Glomerular visceral epithelial cell (primary cell): ENCODE data around the gene DOHH.

ENCODE experiments used
- DNase-seq: peaks from one replicate; pipeline ENCODE4 v3.0.0-alpha.2; 2016; ENCODE audit errors: extremely low spot score

Gene DOHH

DNA sequence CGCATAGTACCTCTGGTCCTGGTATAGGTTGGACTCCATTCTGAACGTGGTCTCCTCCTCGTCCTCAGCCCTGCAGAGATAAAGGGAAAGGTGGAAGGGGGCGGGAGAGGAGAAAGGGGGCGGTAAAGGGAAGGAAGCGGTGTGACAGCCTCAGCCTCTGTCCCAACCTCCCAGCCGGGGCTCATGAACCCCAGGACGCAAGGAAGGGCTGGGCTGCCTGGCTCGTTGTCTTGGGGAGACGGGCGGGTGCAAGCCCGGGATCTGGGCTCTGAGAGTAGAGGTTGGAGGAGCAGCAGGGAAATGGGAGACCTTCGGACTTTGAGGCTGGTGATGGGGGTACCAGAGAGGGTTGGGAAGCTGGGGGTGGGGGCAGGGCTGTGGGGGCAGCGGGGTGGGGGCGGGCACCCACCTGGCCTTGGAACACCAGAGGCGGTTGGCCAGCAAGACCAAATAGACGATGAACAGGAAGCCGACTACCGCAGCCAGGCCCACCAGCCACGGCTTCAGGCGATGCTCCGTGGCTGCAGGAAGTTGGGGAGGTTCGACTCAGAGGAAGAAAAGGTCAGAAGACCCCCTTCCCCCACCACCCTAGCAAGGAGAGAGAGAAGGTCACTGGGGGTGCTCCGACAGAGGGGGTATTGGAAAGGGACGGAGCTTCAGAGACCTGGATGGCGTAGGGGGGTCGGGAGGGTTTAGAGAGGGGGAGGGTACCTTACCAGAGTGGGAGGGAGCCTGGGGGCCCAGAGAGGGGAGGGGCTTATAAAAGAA lies 21.9 kb downstream of the DOHH start:
- no peak for DNase-seq

DNA sequence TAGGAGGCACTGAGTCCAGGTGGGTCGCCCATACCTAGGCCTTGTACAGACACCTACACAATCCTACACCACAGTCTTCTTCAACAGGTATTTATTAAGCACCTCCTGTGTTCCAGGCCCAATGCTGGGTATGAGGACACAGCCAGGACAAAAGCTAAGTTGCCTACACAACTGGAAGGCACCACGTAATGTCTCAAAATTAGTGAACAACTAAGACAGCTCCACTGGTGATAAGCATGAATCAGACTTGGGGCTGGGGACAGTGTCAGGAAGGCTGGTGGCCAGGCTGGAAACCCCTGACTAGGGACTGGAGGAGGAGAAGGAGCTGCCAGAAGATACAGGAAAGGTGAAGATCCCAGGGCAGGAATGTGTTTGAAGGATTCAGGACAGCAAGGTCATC lies 22.5 kb downstream of the DOHH start:
- DNase-seq: no peak

DNA sequence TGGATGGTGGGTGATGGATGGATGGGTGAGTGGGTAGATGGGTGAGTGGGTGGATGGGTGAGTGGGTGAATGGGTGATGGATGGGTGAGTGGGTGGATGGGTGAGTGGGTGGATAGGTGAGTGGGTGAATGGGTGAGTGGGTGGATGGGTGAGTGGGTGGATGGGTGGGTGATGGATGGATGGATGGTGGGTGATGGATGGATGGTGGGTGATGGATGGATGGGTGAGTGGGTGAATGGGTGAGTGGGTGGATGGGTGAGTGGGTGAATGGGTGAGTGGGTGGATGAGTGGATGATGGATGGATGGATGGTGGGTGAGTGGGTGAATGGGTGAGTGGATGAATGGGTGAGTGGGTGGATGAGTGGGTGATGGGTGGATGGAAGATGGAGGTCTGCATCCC lies 23.0 kb downstream of the DOHH start:
- no peak for DNase-seq

DNA sequence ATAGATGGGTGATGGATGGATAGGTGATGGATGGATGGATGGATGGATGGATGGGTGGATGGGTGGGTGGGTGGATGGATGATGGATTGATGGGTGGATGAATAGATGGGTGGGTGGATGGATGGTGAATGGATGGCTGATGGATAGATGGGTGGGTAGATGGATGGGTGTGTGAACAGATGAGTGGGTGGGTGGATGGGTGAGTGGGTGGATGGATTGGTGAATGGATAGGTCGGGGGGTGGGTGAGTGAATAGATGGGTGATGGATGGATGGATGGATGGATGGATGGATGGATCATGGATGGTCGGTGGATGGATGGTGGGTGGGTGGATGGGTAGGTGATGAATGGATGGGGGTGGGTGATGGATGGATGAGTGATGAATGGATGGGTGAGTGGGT lies 23.6 kb downstream of the DOHH start:
- no peak for DNase-seq

DNA sequence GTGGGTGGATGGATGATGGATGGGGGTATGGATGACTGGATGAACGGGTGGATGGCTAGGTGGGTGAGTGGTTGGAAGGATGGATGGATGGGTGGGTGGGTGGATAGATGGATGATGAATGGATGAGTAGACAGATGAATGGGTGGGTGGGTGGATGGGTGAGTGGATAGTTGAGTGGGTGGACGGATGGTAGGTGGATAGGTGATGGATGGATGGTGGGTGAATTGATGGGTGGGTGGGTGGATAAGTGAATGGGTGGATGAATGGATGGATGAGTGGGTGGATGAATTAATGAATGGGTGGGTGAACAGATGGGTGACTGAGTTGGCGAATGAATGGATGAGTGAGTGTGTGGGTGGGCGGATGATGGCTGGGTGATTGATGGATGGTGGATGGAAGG lies 25.0 kb downstream of the DOHH start:
- DNase-seq: no peak

DNA sequence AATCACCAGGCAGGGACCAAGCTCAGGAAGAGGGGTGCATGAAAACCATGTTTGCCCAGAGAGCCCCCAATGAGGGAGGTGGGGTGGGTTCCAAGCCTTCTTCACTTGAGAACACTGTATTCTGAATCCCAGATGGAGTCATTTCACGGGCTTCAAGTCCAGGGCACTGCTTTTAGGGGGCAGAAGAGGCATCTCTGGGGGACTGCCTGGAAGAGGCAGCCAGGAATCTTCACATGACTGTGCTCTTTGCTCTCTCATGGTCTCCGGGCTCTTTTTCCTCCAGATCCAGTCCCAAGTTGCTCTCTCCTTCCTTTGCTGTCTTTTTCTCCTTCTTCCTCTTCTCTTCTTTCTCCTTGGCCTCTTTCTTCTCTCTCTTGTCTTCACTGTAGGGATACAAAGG lies 25.9 kb downstream of the DOHH start:
- no peak for DNase-seq

DNA sequence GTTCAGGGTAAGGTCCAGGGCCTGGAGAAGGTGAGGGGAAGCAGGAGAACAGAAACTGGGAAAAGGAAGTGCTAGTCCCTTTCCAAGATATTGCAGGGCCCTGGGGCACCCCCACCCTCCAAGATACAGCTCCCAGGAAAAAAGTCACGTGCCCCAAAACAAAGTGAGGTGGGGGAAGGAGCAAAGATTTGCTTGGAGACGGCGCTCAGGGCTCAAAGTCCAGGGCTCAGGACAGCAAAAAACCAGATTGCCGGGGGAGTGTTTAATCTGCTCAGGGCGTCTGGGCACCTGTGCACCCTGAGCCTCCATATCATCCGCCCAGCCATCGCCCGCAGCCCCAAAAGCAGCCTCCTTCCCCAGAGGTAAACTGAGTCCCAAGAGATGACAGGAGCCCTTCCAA lies 26.5 kb downstream of the DOHH start:
- DNase-seq: no peak

DNA sequence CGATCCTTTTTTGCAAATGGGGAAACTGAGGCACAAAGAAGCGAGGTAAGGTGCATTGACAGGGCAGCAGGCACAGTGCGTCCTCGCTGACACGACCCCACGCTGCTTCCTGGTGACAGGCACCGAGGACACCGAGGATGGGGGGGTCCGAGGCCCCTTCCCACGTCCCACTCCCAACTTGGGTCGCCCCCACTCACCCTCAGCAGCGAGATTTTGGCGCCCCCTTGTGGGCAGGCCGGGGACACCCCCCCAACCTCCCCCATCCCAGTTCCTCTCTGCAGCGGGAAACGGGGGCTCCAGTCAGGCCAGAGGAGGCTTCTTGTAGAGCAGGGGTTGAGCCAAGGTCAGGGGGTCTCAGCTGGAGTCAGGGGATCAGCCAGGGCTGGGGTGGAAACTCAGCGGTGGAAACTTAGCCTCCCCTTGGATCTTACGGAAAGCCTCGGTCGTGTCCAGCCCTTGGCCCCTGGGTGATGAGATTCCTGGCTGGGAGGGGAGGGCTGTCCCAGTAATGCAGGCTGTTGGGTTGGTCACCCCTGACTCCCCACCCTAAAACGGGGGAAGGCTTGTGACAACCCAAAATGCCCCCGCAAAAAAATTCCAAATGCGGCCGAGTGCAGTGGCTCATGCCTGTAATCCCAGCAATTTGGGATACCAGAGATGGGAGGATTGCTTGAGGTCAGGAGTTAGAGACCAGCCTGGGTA lies 28.4 kb downstream of the DOHH start:
- no peak for DNase-seq

DNA sequence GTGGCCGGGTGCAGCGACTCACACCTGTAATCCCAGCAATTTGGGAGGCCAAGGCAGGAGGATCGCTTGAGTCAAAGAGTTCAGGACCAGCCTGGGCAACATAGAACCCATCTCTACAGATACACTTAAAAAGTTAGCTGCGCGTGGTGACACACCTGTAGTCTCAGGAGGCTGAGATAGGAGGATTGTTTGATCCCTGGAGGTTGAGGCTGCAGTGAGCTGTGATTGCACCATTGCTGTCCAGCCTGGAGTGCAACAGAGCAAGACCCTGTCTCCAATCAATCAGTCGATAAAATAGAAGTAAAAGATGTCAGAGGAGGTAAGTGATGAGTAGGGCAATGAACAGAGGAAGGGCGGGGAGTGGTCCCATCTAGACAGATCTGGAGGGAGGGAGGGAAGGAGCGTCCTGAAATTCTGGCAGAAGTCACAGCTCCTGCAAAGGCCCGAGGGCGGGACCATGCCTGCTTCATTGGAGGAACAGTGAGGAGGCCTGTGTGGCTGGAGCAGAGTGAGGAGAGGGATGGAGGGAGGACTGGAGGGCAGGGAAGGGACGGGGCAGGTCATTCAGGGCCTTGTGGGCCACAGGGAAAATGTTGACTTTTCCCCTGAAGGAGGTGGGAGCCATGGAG lies 29.9 kb downstream of the DOHH start:
- no peak for DNase-seq

DNA sequence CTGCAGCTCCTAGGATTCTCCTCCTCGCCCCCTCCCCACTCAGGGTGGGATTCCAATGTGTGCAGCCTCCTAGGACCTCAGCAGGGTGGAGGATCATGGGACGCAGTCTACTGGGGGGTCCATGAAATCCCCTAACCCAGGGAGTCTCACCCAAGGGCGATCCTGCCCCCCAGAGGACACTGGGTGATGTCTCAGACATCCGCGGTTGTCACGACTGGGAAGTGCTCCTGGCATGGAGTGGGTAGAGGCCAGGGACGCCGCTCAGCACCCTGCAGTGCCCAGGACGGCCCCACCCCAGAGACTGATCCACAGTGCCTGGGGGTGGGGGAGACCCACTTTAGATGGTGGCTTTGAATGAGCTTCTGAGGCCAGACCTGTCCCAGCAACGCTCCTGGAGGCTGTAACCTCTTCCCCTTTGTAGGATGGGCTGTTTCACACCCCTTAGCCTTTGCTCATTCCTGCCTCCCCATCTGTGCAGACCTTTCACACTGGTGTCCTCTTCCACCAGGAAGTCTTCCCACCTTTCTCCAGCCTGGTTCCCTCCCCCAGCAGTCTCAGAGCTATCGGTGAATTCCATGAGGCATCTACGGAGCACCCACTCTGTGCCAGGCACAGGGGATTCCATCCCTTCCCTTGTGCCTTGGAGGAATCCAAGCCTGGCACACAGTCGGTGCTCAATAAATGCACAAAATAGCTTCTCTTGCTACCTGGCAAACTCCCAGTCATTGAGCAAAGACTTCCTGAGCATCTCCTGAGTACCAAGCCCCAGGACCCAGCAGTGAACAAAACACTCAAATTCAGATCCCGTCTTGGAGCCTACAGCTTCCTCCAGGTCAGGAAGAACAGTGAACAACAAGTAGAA lies 30.6 kb downstream of the DOHH start:
- no peak for DNase-seq

DNA sequence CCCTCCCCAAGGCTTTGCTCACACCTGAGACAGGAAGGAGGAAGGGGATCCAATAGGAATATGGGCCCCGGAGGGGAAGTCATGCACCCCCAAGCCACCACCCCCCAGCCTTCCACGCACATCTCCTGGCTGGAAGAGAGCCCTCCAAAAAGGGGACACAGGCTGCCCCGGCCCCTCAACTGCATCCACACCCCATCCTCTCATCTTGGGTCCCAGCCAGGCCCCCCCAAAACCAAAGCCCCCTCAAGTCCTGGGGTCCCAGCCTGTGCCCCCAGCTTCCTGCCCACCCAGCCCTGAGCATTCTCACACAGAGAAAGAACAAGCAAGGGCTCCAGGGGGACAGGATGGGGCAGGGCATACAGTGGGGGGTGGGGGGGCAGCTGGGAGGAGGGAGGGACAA lies 32.3 kb downstream of the DOHH start:
- no peak for DNase-seq

DNA sequence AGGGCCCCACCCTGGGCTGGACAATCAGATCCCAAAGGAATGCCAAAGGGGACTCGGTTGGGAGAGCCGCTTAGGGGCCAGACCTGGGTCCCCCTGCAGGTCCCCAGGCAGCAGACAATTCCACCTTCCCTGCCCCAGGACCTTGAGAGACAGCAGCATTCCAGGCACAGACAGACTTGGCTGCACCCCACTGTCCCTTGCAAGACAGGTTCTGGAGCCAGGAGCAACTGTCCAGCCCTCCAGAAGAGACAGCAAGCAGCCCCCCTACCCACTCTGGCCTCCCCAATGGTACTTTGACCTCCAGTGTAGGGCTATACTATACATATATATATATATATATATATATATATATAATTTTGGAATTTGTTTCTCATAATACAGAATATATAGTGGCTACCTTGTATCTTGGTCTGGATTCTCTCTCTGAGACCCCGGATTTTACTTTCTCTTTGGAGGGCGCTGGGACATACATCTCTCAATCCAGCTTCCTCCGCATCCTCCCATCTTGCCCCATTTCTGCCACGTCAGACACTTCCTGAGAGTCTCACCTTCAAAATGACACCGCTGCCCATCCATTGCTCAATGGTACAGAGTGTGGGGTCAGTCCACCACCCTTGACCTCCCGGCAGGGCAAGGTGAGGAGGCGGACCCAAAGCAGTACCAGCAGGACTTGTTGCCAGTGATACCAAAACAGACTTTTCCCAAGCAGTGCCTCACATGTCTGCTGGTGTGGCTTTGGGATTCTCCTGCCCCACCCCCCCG lies 32.9 kb downstream of the DOHH start:
- DNase-seq: no peak

DNA sequence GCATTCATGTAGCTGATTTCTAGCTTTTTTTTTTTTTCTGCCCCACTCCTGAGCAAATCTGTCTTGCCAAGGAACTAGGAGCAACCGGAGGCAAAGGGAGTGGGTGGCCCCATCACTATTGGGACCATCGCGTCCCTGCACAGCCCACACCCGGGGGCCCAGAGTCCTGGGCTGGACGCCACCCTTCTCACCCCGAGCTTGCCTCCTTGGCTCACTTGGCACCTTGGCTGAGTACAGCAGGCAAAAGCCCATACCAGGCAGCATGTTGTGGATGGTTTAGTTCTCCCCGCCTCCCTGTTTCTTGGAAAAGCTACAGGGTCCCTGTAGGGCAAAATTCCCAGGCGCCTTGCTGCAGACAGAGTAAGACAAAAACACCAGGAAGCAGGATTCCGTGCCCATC lies 33.8 kb downstream of the DOHH start:
- DNase-seq: no peak

DNA sequence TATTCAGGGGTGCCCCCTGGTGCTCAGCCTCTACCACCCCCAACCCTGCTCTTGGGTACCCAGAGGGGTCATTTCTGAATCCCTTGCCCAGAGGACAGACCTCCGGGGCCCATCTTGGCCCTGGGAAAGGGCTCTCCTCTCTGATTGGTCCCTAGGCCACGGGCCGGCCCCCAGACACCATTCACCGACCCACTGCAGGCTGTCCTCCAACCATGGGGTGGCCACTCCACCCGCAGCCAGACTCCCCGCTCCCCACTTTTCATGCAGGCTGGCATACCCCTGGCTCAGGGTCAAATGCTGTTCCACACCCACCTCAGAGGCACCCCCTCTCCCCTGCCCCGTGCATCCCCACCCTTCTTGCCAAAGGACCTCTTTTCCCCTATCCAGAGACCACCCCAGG lies 34.9 kb downstream of the DOHH start:
- DNase-seq: no peak

DNA sequence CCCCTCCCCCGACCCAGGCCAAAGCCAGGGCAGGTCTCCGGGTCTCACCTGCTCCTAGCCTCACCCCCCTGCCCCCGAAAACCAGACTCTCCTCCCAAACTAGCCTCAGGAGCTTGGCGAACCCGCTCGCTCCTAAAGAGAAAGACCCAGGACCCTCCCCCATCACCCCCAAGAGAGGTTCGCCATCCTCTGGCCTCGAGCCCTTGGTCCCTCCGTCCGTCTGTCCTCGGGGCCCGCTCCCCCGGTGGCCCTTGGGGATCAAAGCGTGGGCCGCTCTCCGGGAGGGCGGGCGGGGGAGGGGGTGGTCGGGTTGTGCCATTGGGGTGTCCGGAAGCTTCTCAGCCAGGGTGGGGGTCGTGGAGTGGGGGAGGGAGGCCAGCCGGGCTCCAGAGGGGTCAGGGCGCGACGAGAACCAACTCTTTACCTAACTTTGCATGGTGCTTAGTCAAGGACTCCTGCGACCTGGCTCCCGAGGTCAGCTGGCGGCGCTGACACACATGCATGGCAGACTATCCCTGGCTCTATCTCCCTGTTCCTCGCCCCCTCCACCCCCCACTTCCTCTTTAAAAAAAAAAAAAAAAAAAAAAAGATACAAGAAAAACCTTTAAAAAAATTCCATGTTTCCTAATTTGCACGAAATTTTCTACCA lies 35.8 kb downstream of the DOHH start:
- no peak for DNase-seq

DNA sequence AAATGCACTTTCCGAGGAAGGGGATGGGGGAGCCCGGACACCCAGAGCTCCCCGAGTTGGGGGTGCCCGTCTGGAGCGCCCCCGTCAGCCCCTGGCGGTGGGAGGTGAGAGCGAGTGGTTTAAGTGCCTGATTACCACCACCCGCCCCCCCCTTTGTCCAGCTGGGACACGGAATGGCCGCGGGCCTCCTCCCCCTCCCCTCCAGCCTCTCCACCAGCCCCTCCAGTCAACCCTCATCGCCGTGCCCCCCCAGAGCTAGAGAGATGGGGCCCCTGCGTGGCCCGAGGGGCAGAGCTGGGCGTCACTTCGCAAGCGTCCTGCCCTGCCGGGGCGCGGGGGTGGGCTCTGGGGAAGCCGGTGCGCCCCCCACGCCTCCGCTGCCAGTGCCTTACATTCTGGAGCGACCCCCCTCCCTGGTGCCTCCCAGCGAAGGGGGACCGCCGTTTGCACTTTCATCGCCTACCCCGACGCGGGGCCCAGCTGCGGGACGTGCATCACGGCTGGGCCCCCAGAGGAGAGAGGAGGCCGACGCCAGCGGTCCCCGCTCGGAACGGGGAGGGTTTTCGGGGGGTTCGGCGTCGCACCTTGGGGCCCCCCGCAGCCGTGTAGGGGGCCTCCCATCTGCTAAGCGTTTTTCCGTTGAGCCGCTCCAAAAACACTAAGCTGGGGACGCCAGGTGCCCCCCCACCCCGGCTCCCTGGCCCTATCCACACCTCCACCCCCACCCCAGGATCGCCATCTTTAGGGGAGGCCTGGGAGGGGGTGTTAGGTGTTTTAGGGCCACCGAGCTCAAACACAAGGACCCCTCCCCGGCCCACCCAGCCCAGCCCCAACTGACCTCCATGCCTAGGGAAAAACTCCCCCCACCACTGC lies 36.5 kb downstream of the DOHH start:
- no peak for DNase-seq

DNA sequence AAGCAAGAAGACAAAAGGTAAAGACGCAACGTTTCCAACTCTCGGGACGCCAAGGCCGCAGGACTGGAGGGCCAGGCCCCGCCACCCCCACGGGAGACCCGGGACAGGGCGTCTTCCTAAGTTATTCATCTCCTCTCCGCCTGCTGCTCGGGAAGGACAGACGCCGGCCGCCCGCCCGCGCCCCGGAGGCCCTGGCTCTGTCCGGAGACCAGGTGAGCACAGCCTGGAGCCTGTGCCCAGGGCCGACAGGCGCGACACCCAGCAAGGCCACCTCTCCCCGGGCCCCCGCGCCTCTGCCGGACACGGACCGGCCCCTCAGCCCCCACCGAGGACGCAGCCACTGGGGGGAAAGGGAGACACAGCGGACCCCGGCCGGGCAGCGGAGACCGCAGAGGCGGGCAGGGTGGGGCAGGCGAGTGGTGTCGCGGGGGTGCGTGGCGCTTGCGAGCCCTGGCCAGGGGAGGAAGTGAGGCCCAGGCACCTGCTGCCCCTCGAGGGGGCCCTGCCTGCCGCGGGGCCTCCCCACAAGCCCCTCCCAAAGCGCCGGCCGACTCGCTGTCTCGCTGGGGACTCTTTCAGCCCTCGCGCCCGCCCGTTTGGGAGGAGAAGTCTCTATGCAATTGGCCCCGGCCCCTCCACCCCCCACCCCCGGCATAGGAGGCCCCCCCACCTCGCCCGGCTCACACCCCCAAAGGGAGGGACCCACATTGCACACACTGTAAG lies 37.3 kb downstream of the DOHH start:
- no peak for DNase-seq

DNA sequence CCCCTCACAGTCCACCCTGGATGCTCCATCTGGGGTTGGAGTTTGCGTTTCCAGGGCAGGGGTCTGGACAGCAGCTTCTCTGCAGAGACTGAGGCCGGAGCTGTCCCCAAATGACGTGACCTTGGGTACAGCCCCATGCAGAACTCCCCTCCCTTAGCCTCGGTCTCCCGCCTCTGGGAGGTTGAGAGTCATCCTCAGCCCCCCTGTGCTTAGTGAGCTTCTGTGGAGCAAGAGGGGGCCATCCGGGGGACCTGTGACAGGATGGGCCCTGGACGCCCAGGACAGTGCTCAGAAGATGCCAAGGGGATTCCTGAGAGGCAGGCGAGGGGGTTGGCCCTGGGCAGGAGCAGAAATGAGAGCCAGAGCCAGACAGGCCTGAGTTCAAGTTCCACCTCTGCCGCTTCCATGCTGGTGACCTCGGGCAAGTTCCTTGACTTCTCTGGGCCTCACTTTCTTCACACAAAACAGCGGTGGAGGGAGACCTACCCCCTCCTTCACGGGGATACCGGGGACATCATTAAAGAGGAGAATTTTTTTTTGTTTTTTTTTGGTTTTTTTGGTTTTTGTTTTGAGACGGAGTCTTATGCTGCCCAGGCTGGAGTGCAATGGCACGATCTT lies 40.4 kb downstream of the DOHH start:
- DNase-seq: no peak
